Measurements from ENCODE around the gene NADSYN1.

The NADSYN1 gene

GRCh38 chr11:71423181-71423790, 29.7 kb upstream of the NADSYN1 start:
- H3K4me1 ChIP-seq (ENCODE audit: insufficient read depth, poor library complexity, severe bottlenecking): no peaks in the 10 kb centered on the region

DNA sequence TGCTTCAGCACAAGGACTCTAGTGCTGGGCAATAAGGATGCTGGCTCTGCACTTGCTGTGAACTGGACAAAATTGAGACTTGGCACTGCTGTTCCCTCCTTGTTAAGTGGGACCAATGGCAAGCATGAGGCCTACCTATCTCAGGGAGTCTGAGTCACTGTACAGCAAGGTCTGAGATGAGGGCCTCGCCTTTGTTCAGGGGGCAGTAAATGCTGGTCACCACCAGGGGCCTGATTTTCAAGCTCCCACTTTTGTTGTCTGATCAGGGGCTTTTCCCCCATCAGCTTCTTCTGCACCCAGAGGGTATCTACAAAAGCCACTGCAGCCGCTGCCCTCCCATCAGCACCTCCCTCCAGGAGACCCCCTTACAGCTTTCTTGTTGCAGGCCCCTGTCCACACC, 27.6 kb upstream of the NADSYN1 start:
- DNase-seq (ENCODE audit: low spot score) (no peak), ATAC-seq (ENCODE audit: low read depth) (peak; percentile 8; the same call in 1 of the 3 replicates)
- Histone ChIP-seq H3K36me3 (ENCODE audit: low read depth) (no peaks in the 10 kb centered on the region), H3K27me3 (ENCODE audit: insufficient read depth, poor library complexity, severe bottlenecking) (no peaks in the 10 kb centered on the region), H3K9me3 (ENCODE audit: severe bottlenecking) (no peaks in the 10 kb centered on the region), H3K4me1 (ENCODE audit: insufficient read depth, poor library complexity, severe bottlenecking) (no peaks in the 10 kb centered on the region), H3K4me3 (ENCODE audit: severe bottlenecking) (no peak overlapping the region), H3K27ac (ENCODE audit: poor library complexity, severe bottlenecking) (no peak overlapping the region)
- no peak for TF ChIP-seq CTCF (IDR thresholded peaks at IDR 0.05; ENCODE audit: poor library complexity, severe bottlenecking)

More at GRCh38 chr11:71423181-71423790, 29.7 kb upstream of the NADSYN1 start:
- no peak for DNase-seq (ENCODE audit: low spot score)
- Histone ChIP-seq H3K36me3 (ENCODE audit: low read depth) (no peaks in the 10 kb centered on the region), H3K27ac (ENCODE audit: poor library complexity, severe bottlenecking) (no peak overlapping the region), H3K27me3 (ENCODE audit: insufficient read depth, poor library complexity, severe bottlenecking) (no peaks in the 10 kb centered on the region), H3K4me3 (ENCODE audit: severe bottlenecking) (no peak overlapping the region), H3K9me3 (ENCODE audit: severe bottlenecking) (no peaks in the 10 kb centered on the region)
- no peak for ATAC-seq (ENCODE audit: low read depth)
- no peak for TF ChIP-seq CTCF (IDR thresholded peaks at IDR 0.05; ENCODE audit: poor library complexity, severe bottlenecking)

- H3K36me3 ChIP-seq (ENCODE audit: low read depth): no peaks in the 10 kb centered on the region
- no peak overlapping the region for H3K27ac ChIP-seq (ENCODE audit: poor library complexity, severe bottlenecking)
- H3K27me3 ChIP-seq (ENCODE audit: insufficient read depth, poor library complexity, severe bottlenecking): no peaks in the 10 kb centered on the region
- no peak for DNase-seq (ENCODE audit: low spot score)
- H3K9me3 ChIP-seq (ENCODE audit: severe bottlenecking): no peaks in the 10 kb centered on the region
- peak; percentile 90 for ATAC-seq (ENCODE audit: low read depth)
- H3K4me3 ChIP-seq (ENCODE audit: severe bottlenecking): no peak overlapping the region
- H3K4me1 ChIP-seq (ENCODE audit: insufficient read depth, poor library complexity, severe bottlenecking): no peaks in the 10 kb centered on the region
- no peak for TF ChIP-seq CTCF (IDR thresholded peaks at IDR 0.05; ENCODE audit: poor library complexity, severe bottlenecking)
Measured at GRCh38 chr11:71425860-71426259, 27.1 kb upstream of the NADSYN1 start.

DNA sequence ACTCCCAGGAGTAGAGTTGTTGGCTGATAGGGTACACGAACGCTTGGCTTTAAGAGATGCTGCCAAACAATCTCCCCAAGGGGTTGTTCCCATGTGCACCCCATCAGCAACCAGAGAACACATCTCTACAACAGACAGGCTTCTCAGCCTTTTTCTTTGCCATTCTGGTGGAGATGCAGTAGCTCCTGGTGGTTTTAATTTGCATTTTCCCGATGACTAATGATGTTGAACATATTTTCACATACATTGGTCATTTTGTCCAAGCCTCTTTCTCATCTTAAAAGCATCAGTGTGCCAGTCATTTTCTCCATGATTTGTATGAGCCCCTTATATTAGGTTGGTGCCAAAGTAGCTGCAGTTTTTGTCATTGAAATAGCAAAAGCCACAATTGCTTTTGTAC, 26.6 kb upstream of the NADSYN1 start:
- no peaks in the 10 kb centered on the region for H3K9me3 ChIP-seq (ENCODE audit: severe bottlenecking)
- H3K4me1 ChIP-seq (ENCODE audit: insufficient read depth, poor library complexity, severe bottlenecking): no peaks in the 10 kb centered on the region
- H3K36me3 ChIP-seq (ENCODE audit: low read depth): no peaks in the 10 kb centered on the region
- ATAC-seq (ENCODE audit: low read depth): no peak
- no peak for TF ChIP-seq CTCF (IDR thresholded peaks at IDR 0.05; ENCODE audit: poor library complexity, severe bottlenecking)
- H3K4me3 ChIP-seq (ENCODE audit: severe bottlenecking): no peak overlapping the region
- no peak for DNase-seq (ENCODE audit: low spot score)
- no peak overlapping the region for H3K27ac ChIP-seq (ENCODE audit: poor library complexity, severe bottlenecking)
- H3K27me3 ChIP-seq (ENCODE audit: insufficient read depth, poor library complexity, severe bottlenecking): no peaks in the 10 kb centered on the region

- TF ChIP-seq CTCF (IDR thresholded peaks at IDR 0.05; ENCODE audit: poor library complexity, severe bottlenecking): no peak
- Histone ChIP-seq H3K27me3 (ENCODE audit: insufficient read depth, poor library complexity, severe bottlenecking) (no peaks in the 10 kb centered on the region), H3K27ac (ENCODE audit: poor library complexity, severe bottlenecking) (no peak overlapping the region)
Measured at GRCh38 chr11:71428861-71429435, 24.1 kb upstream of the NADSYN1 start.

More at GRCh38 chr11:71428861-71429435, 24.1 kb upstream of the NADSYN1 start:
- no peak overlapping the region for H3K4me3 ChIP-seq (ENCODE audit: severe bottlenecking)
- no peaks in the 10 kb centered on the region for H3K36me3 ChIP-seq (ENCODE audit: low read depth)
- DNase-seq (ENCODE audit: low spot score) (no peak), ATAC-seq (ENCODE audit: low read depth) (no peak)
- H3K4me1 ChIP-seq (ENCODE audit: insufficient read depth, poor library complexity, severe bottlenecking): no peaks in the 10 kb centered on the region
- H3K9me3 ChIP-seq (ENCODE audit: severe bottlenecking): no peaks in the 10 kb centered on the region
